HCT116 (cell line): ENCODE results near the gene CHD9NB. TPM values are rescaled to one million over a fixed set of nuclear protein-coding genes. Genes with fewer than 3 reads are reported as not detected.

ENCODE experiments used
- ATAC-seq: fragments of 200-7000 bp; cut with Tn5 transposase; 2 replicates; pipeline ENCODE4 v1.9.1; 2020; ENCODE audit warnings: mild to moderate bottlenecking, moderate library complexity
- BruUV-seq: library from RNA; stranded (reverse); fragments of 400-500 nt; replicated peaks from 2 replicates; lab custom pipeline; 2021; lab: Mats Ljungman, UMichigan
- CTCF ChIA-PET: fragments of 300-600 bp; sonication (Branson Sonifier 250); formaldehyde crosslinking; loops from one replicate; lab custom pipeline; 2021; ENCODE audit warnings: antibody characterized with exemption; lab: Charles Lee
- POLR2A ChIA-PET: fragments of 300-600, 350-600 bp; sonication (Branson Sonifier 250); formaldehyde crosslinking; loops from one replicate; lab custom pipeline; 2021; ENCODE audit warnings: antibody characterized with exemption; lab: Charles Lee
- RAD21 ChIA-PET, 2 experiments: fragments of 300-600 bp; sonication (Branson Sonifier 250); formaldehyde crosslinking; loops; one replicate each; lab custom pipeline; 2023; ENCODE audit warnings: low total read pairs in 2 of 2; ENCODE audit not compliant: uncharacterized antibody in 2 of 2, unreplicated experiment in 2 of 2, low non-redundant PET in 1 of 2; lab: Charles Lee
- DNase-seq: peaks from one replicate; pipeline ENCODE4 v3.0.0-alpha.2; 2010; ENCODE audit warnings: low read depth, low spot score
- H2AFZ ChIP-seq: fragments of 200-600 bp; shearing (Covaris generic), sonication (generic); 2 replicates; pipeline ENCODE4 v1.6.1; 2017; ENCODE audit warnings: low read depth, mixed run types, mixed read lengths, antibody characterized with exemption, low read length; ENCODE audit not compliant: poor library complexity, severe bottlenecking
- H3K27ac ChIP-seq: 2 replicates; pipeline ENCODE4 v1.5.1; 2012; ENCODE audit warnings: low read depth, low read length
- H3K27me3 ChIP-seq: fragments of 200-600 bp; sonication (generic); 2 replicates; pipeline ENCODE4 v1.6.1; 2016; ENCODE audit warnings: mixed run types, low read length, mixed read lengths; ENCODE audit not compliant: insufficient read depth
- H3K36me3 ChIP-seq, 2 experiments: fragments of 200-500 bp in 1 of 2; fragments of 200-600 bp in 1 of 2; sonication (Bioruptor generic) in 1 of 2; sonication (generic) in 1 of 2; 2 replicates each; pipeline versions ENCODE4 v1.5.1 to v1.6.1; 2014 to 2016; ENCODE audit warnings: low read length in 2 of 2, inconsistent platforms in 1 of 2, mixed read lengths in 1 of 2, mixed run types in 1 of 2; ENCODE audit not compliant: insufficient read depth in 2 of 2, control insufficient read depth in 1 of 2
- H3K4me1 ChIP-seq, 2 experiments: fragments of 200-600 bp in 1 of 2; sonication (generic) in 1 of 2; 2 replicates each; pipeline versions ENCODE4 v1.5.1 to v1.6.1; 2012 to 2017; ENCODE audit warnings: low read length in 2 of 2, inconsistent platforms in 1 of 2, mild to moderate bottlenecking in 1 of 2, mixed read lengths in 1 of 2, mixed run types in 1 of 2, moderate library complexity in 1 of 2; ENCODE audit not compliant: insufficient read depth in 2 of 2, control insufficient read depth in 1 of 2
- H3K4me2 ChIP-seq: fragments of 200-600 bp; sonication (generic); 2 replicates; pipeline ENCODE4 v1.6.1; 2017; ENCODE audit warnings: mixed run types, low read length, mixed read lengths
- H3K4me3 ChIP-seq, 2 experiments: fragments of 200-600 bp in 1 of 2; sonication (generic) in 1 of 2; replicated peaks in 1 of 2; 2 replicates each; pipeline ENCODE4 v1.5.1; 2011 to 2016; ENCODE audit warnings: low read length in 2 of 2, control low read depth in 1 of 2, low read depth in 1 of 2, mild to moderate bottlenecking in 1 of 2, mixed read lengths in 1 of 2, mixed run types in 1 of 2
- H3K79me2 ChIP-seq: fragments of 200-600 bp; sonication (generic); 2 replicates; pipeline ENCODE4 v1.6.1; 2017; ENCODE audit warnings: mild to moderate bottlenecking, mixed run types, low read length, moderate library complexity, mixed read lengths; ENCODE audit not compliant: insufficient read depth
- H3K9ac ChIP-seq: fragments of 200-600 bp; sonication (generic); 2 replicates; pipeline ENCODE4 v1.6.1; 2016; ENCODE audit warnings: low read length, mixed read lengths
- H3K9me2 ChIP-seq: fragments of 200-600 bp; sonication (generic), shearing (Covaris generic); 2 replicates; pipeline ENCODE4 v1.6.1; 2017; ENCODE audit warnings: mixed run types, mild to moderate bottlenecking, moderate library complexity; ENCODE audit not compliant: insufficient read depth
- H3K9me3 ChIP-seq, 2 experiments: fragments of 200-500 bp in 1 of 2; fragments of 200-600 bp in 1 of 2; sonication (Bioruptor generic) in 1 of 2; sonication (generic) in 1 of 2; 2 replicates each; pipeline ENCODE4 v1.6.1; 2014 to 2017; ENCODE audit warnings: low read length in 2 of 2, mixed read lengths in 2 of 2, inconsistent platforms in 1 of 2, low read depth in 1 of 2, mild to moderate bottlenecking in 1 of 2, mixed run types in 1 of 2, moderate library complexity in 1 of 2; ENCODE audit not compliant: control insufficient read depth in 1 of 2, insufficient read depth in 1 of 2
- H4K20me1 ChIP-seq: fragments of 200-600 bp; sonication (generic), shearing (Covaris generic); 2 replicates; pipeline ENCODE4 v1.6.1; 2017; ENCODE audit warnings: mixed run types, mild to moderate bottlenecking, moderate library complexity; ENCODE audit not compliant: insufficient read depth
- CBX3 ChIP-seq: IDR thresholded peaks from 2 replicates; pipeline ENCODE4 v1.6.1; 2012; ENCODE audit warnings: low read depth
- EZH2 ChIP-seq: fragments of 200-600 bp; sonication (generic); IDR thresholded peaks from 2 replicates; pipeline ENCODE4 v1.6.1; 2017; ENCODE audit warnings: antibody characterized with exemption, mixed run types
- EZH2phosphoT487 ChIP-seq: fragments of 200-600 bp; IDR thresholded peaks from 2 replicates; pipeline ENCODE4 v1.6.1; 2018; ENCODE audit warnings: antibody characterized with exemption, borderline replicate concordance
- FOSL1 ChIP-seq: IDR thresholded peaks from 2 replicates; pipeline ENCODE4 v1.6.1; 2012; ENCODE audit warnings: low read depth
- JUND ChIP-seq: IDR thresholded peaks from 2 replicates; pipeline ENCODE4 v1.6.1; 2012
- MAX ChIP-seq: IDR thresholded peaks from 2 replicates; pipeline ENCODE4 v1.6.1; 2012
- RAD21 ChIP-seq: IDR thresholded peaks from 2 replicates; pipeline ENCODE4 v1.6.1; 2012; ENCODE audit warnings: low read depth, mild to moderate bottlenecking
- SIN3A ChIP-seq: IDR thresholded peaks from 2 replicates; pipeline ENCODE4 v1.6.1; 2012; ENCODE audit warnings: low read depth
- SP1 ChIP-seq: IDR thresholded peaks from 2 replicates; pipeline ENCODE4 v1.6.1; 2012; ENCODE audit warnings: low read depth
- SRF ChIP-seq: IDR thresholded peaks from 2 replicates; pipeline ENCODE4 v1.6.1; 2012; ENCODE audit warnings: low read depth
- YY1 ChIP-seq: IDR thresholded peaks from 2 replicates; pipeline ENCODE4 v1.6.1; 2011; ENCODE audit warnings: low read length, low read depth, moderate library complexity, mild to moderate bottlenecking; ENCODE audit not compliant: insufficient replicate concordance; ENCODE audit errors: extremely low read depth
- ZFX ChIP-seq: fragments of 450-650 bp; IDR thresholded peaks from 2 replicates; pipeline ENCODE4 v1.6.1; 2017
- intact Hi-C: fragments of 100-400 bp; cut with micrococcal nuclease; formaldehyde crosslinking; loops from 2 replicates; pipeline ENCODE4 v1.10.0; 2022
- total RNA-seq: library from RNA; stranded (reverse); gene quantifications from one replicate; pipeline ENCODE4 v1.2.1, GENCODE V29; 2021; ENCODE audit not compliant: unreplicated experiment
- TF ChIP-seq, protein P1 (sequence below), 3 experiments: fragments of 200-600 bp in 1 of 3; sonication (generic) in 1 of 3; IDR thresholded peaks in 2 of 3; conservative IDR thresholded peaks in 1 of 3; 2 replicates each; pipeline ENCODE4 v1.5.1; 2012 to 2017; ENCODE audit warnings: low read depth in 2 of 3, low read length in 2 of 3, antibody characterized with exemption in 1 of 3, borderline replicate concordance in 1 of 3, control low read depth in 1 of 3, mild to moderate bottlenecking in 1 of 3, mixed read lengths in 1 of 3, mixed run types in 1 of 3, moderate library complexity in 1 of 3; ENCODE audit not compliant: insufficient read depth in 1 of 3
- TF ChIP-seq, protein P2 (sequence below): IDR thresholded peaks from 2 replicates; pipeline ENCODE4 v1.6.1; 2011; ENCODE audit warnings: mild to moderate bottlenecking, low read length, moderate library complexity; ENCODE audit not compliant: insufficient replicate concordance; ENCODE audit errors: extremely low read depth
- TF ChIP-seq, protein P3 (sequence below): IDR thresholded peaks from 2 replicates; pipeline ENCODE4 v1.6.1; 2012

Gene CHD9NB
- total RNA-seq, 1 experiment from 2014 or later: 1.2 TPM

DNA sequence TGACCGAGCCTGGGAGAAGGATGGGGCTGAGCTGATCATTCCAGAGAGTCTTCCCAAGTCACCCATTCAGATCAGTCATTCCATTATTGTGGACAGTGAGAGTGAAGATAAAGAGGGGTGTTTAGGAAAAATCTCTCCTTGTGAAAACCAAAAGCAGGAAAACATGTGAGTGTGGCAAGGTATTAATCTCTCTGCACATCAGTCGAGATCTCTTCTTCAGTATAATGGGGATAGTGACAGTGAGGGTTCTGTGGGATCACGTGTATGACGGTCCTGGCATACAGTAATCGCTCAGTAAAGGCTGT is 37.5 kb upstream of the CHD9NB start (continued):
- TF ChIP-seq, protein P1, sequence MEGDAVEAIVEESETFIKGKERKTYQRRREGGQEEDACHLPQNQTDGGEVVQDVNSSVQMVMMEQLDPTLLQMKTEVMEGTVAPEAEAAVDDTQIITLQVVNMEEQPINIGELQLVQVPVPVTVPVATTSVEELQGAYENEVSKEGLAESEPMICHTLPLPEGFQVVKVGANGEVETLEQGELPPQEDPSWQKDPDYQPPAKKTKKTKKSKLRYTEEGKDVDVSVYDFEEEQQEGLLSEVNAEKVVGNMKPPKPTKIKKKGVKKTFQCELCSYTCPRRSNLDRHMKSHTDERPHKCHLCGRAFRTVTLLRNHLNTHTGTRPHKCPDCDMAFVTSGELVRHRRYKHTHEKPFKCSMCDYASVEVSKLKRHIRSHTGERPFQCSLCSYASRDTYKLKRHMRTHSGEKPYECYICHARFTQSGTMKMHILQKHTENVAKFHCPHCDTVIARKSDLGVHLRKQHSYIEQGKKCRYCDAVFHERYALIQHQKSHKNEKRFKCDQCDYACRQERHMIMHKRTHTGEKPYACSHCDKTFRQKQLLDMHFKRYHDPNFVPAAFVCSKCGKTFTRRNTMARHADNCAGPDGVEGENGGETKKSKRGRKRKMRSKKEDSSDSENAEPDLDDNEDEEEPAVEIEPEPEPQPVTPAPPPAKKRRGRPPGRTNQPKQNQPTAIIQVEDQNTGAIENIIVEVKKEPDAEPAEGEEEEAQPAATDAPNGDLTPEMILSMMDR (IDR thresholded peaks at IDR 0.05 in 2 of 3, conservative IDR thresholded peaks at IDR 0.05 in 1 of 3; ENCODE audit: borderline replicate concordance in 1 of 3, insufficient read depth in 1 of 3, low read depth in 2 of 3, low read length in 2 of 3): no peak
- TF ChIP-seq YY1: no peak
- no peak for TF ChIP-seq SP1
- no peak for TF ChIP-seq SRF
- no peak for TF ChIP-seq FOSL1
- TF ChIP-seq, protein P2, sequence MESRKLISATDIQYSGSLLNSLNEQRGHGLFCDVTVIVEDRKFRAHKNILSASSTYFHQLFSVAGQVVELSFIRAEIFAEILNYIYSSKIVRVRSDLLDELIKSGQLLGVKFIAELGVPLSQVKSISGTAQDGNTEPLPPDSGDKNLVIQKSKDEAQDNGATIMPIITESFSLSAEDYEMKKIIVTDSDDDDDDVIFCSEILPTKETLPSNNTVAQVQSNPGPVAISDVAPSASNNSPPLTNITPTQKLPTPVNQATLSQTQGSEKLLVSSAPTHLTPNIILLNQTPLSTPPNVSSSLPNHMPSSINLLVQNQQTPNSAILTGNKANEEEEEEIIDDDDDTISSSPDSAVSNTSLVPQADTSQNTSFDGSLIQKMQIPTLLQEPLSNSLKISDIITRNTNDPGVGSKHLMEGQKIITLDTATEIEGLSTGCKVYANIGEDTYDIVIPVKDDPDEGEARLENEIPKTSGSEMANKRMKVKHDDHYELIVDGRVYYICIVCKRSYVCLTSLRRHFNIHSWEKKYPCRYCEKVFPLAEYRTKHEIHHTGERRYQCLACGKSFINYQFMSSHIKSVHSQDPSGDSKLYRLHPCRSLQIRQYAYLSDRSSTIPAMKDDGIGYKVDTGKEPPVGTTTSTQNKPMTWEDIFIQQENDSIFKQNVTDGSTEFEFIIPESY: no peak
- TF ChIP-seq MAX: no peak

DNA sequence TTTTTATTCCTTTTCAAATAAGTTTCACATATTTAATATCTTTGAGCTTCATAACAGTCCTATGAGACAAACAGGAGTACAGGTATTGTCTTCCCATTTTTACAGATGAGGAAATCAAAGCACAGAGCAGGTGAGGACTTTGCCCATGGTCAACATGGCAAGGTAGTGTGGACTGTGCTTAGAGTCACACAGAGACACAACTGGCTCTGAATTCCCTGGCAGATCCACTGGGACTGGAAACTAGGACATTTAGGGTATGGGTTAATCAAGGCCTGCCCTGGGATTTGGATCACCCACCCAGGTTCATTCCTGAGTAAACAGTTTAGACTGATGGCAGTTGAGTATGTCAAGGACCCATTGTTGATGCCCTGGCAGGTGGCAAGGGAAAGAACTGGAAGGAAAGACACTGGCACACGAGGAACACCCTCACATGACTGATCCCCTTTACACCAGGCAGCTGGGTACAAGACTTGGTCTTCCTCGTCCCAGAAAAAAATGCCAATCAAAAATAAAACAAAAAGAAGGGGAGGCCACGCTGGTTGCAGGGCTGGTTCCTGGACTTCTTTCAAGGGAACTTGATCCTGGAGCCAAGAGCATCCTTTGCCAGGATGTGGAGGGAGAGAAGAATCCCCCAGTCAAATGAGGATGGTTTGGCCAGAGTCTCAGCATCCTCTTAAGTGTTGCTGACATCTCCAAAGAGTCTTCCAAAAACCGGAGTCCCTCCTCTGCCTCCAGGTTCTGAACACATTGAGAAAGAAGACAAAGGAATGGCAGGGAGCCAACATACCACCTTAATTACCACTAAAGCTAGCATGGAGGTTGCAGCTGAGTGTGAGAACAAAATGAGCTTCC is 37.0 kb upstream of the CHD9NB start:
- no peaks in the 10 kb centered on the region for H4K20me1 ChIP-seq
- no peaks in the 10 kb centered on the region for H3K36me3 ChIP-seq
- ATAC-seq: no peak
- ChIA-PET POLR2A (no interaction called here), RAD21 (no interaction called here), CTCF (no interaction called here)
- TF ChIP-seq YY1 (no peak), SRF (no peak), EZH2 (no peak), SIN3A (no peak), RAD21 (no peak), JUND (no peak), ZFX (no peak), CBX3 (no peak), EZH2phosphoT487 (no peak)
- TF ChIP-seq, protein P3, sequence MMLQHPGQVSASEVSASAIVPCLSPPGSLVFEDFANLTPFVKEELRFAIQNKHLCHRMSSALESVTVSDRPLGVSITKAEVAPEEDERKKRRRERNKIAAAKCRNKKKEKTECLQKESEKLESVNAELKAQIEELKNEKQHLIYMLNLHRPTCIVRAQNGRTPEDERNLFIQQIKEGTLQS: no peak
- TF ChIP-seq, protein P1 (IDR thresholded peaks at IDR 0.05 in 2 of 3, conservative IDR thresholded peaks at IDR 0.05 in 1 of 3; ENCODE audit: borderline replicate concordance in 1 of 3, insufficient read depth in 1 of 3, low read depth in 2 of 3, low read length in 2 of 3): no peak
- no peak overlapping the region for H3K27ac ChIP-seq
- no peaks in the 10 kb centered on the region for H3K27me3 ChIP-seq
- H3K4me3 ChIP-seq: no peak overlapping the region
- intact Hi-C loops: no loop called here
- peaks cover 13 to 28% of the 10 kb centered on the region in 2 experiments for H3K4me1 ChIP-seq
- no peak overlapping the region for H2AFZ ChIP-seq
- no peak overlapping the region for H3K9ac ChIP-seq
- H3K9me3 ChIP-seq: no peaks in the 10 kb centered on the region
- peaks cover 41% of the 10 kb centered on the region for H3K79me2 ChIP-seq
- BruUV-seq: no TSS peak
- no peaks in the 10 kb centered on the region for H3K9me2 ChIP-seq
- no peak overlapping the region for H3K4me2 ChIP-seq
- no peak for DNase-seq
